Brain microvascular endothelial cell (primary cell): ENCODE measurements around the gene CNIH3.
A peak's percentile ranks its signal among the peaks of the same experiment; 100 is the strongest.

Source experiments
- DNase-seq: peaks from one replicate; pipeline ENCODE4 v3.0.0-alpha.2; 2020
- H3K27ac ChIP-seq: fragments of 250-450 bp; sonication (Bioruptor Pico); 2 replicates; pipeline ENCODE4 v1.5.1; 2020; ENCODE audit warnings: mild to moderate bottlenecking, moderate library complexity
- H3K27me3 ChIP-seq: fragments of 250-450 bp; sonication (Bioruptor Pico); replicated peaks from 2 replicates; pipeline ENCODE4 v1.5.1; 2020; ENCODE audit warnings: mild to moderate bottlenecking
- H3K36me3 ChIP-seq: fragments of 250-450 bp; sonication (Bioruptor Pico); replicated peaks from 2 replicates; pipeline ENCODE4 v1.5.1; 2020; ENCODE audit warnings: mild to moderate bottlenecking
- H3K4me3 ChIP-seq: 2 replicates; pipeline ENCODE4 v1.5.1; 2011; ENCODE audit warnings: low read depth, mild to moderate bottlenecking, control low read depth, low read length, moderate library complexity
- CTCF ChIP-seq: IDR thresholded peaks from 2 replicates; pipeline ENCODE4 v1.5.1; 2011; ENCODE audit warnings: low read depth, mild to moderate bottlenecking, moderate library complexity, low read length, control low read depth, inconsistent platforms; ENCODE audit errors: missing control alignments
- in situ Hi-C: cut with HindIII; loops from 2 replicates; pipeline ENCODE4 v1.10.0; 2017; ENCODE audit warnings: low sequenced_read_pairs, low pct_ligation_motif_present

CNIH3 gene

GRCh38 chr1:224696891-224697765 is 81.0 kb downstream of the CNIH3 start:
- no peaks in the 10 kb centered on the region for H3K36me3 ChIP-seq
- no peak overlapping the region for H3K4me3 ChIP-seq
- no peak for TF ChIP-seq CTCF
- no peak overlapping the region for H3K27ac ChIP-seq
- no peaks in the 10 kb centered on the region for H3K27me3 ChIP-seq
- in situ Hi-C loops = no loop called here
- DNase-seq = peak; percentile 41

GRCh38 chr1:224698015-224698451 is 81.9 kb downstream of the CNIH3 start:
- Histone ChIP-seq H3K36me3 (no peaks in the 10 kb centered on the region), H3K4me3 (no peak overlapping the region), H3K27me3 (no peaks in the 10 kb centered on the region), H3K27ac (no peak overlapping the region)
- in situ Hi-C loops = no loop called here
- DNase-seq = no peak
- no peak for TF ChIP-seq CTCF

- no peak for DNase-seq
- no peak overlapping the region for H3K4me3 ChIP-seq
- TF ChIP-seq CTCF = peak; percentile 78
Measured at GRCh38 chr1:224700918-224701531, 84.9 kb downstream of the CNIH3 start.

DNA sequence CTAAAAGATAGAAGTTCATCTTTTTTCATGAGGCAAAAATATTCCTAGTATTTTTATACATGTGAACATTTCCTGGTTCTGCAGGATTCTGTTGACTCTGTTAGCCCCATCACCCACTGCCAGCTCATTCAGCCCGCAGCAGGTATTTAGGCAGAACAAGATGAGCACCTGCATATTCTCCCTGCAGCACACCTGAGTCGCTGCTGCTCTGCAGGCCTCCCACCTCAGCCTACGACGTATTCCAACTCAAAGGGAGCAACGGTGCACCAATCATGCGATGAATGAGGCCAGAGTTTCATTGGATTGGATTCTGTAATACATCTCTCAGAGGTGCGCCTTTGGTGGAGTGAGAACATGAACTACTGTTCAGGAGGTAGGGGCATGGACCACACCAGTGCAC is 87.6 kb downstream of the CNIH3 start:
- DNase-seq = no peak
- in situ Hi-C loops = no loop called here
- no peak for TF ChIP-seq CTCF

More at GRCh38 chr1:224700918-224701531, 84.9 kb downstream of the CNIH3 start:
- in situ Hi-C loops = no loop called here
- no peaks in the 10 kb centered on the region for H3K36me3 ChIP-seq
- H3K27me3 ChIP-seq = no peaks in the 10 kb centered on the region
- no peak overlapping the region for H3K27ac ChIP-seq

DNA sequence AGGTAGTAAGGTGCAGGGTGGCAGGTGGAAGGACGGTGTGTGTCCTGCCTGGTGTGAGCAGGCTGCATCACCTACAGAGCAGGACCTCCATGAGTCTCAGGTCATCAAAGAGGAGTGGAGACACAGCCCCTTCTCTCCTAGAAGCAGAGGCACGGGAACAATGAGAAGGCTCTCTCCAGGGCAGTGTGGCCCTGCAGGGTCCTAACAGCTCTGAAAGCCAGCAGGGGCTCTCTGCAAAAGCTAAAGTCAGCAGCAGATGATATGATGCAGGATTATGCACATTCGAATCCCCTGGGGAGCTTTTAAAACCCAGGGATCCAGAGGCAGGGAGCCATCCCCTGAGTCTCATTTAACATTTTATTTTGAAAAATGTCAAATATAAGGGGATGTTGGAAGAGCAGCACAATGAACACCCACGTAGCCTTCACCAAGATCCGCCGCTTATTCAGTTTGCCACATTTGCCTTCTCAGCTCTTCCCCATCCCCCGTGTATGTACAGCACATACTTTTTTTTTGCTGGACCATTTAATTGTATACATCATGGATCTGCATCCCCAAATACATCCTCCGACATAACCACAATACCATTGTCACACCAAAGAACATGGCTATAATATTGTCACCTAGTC is 88.1 kb downstream of the CNIH3 start:
- H3K27ac ChIP-seq = no peak overlapping the region
- in situ Hi-C loops = no loop called here
- H3K27me3 ChIP-seq = no peaks in the 10 kb centered on the region
- TF ChIP-seq CTCF = no peak
- no peaks in the 10 kb centered on the region for H3K36me3 ChIP-seq
- no peak for DNase-seq
- no peak overlapping the region for H3K4me3 ChIP-seq

More for the DNA sequence above, 87.6 kb downstream of the CNIH3 start:
- Histone ChIP-seq H3K4me3 (no peak overlapping the region), H3K27me3 (no peaks in the 10 kb centered on the region), H3K36me3 (no peaks in the 10 kb centered on the region), H3K27ac (no peak overlapping the region)
